G401 (cell line): ENCODE results near the gene MID1. TPM values are rescaled to one million over a fixed set of nuclear protein-coding genes. Genes with fewer than 3 reads are reported as not detected.
A peak's percentile ranks its signal among the peaks of the same experiment; 100 is the strongest.

ENCODE experiments used
- DNase-seq: peaks from one replicate; pipeline ENCODE4 v3.0.0-alpha.2; 2015; ENCODE audit warnings: low spot score
- in situ Hi-C: cut with HindIII; loops from 2 replicates; pipeline ENCODE4 v1.10.0; 2016; ENCODE audit warnings: low sequenced_read_pairs, mixed read lengths
- total RNA-seq: library from RNA; depleted of rRNA; stranded (reverse); fragments of >200 nt; shearing (Covaris generic); gene quantifications from 2 replicates; pipeline ENCODE4 v1.2.3, GENCODE V29; 2014

Gene MID1
- total RNA-seq, 1 experiment from 2014 or later = 0.07 TPM

DNA sequence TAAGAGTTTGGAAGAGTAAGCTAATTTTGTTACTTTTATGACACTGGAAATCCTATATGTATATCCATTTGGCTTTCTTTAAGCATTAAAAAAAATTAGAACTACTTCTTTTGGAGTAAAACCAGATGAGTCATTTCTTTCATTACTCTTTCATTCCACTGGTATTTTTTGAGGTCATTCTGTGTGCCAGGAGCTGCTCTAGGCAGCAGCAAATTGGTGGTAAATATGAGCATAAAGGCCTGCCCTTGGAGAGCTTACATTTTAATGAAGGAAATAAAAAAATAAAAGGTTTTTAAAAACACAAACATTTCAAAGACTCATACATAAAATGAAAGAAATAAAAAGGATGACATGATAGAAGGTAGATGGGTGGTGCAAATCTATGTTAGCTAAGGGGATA, 37.4 kb downstream of the MID1 start:
- no peak for DNase-seq
- in situ Hi-C loops = no loop called here

GRCh38 chrX:10582215-10582733, 38.1 kb downstream of the MID1 start:
- DNase-seq = no peak
- in situ Hi-C loops = no loop called here

DNA sequence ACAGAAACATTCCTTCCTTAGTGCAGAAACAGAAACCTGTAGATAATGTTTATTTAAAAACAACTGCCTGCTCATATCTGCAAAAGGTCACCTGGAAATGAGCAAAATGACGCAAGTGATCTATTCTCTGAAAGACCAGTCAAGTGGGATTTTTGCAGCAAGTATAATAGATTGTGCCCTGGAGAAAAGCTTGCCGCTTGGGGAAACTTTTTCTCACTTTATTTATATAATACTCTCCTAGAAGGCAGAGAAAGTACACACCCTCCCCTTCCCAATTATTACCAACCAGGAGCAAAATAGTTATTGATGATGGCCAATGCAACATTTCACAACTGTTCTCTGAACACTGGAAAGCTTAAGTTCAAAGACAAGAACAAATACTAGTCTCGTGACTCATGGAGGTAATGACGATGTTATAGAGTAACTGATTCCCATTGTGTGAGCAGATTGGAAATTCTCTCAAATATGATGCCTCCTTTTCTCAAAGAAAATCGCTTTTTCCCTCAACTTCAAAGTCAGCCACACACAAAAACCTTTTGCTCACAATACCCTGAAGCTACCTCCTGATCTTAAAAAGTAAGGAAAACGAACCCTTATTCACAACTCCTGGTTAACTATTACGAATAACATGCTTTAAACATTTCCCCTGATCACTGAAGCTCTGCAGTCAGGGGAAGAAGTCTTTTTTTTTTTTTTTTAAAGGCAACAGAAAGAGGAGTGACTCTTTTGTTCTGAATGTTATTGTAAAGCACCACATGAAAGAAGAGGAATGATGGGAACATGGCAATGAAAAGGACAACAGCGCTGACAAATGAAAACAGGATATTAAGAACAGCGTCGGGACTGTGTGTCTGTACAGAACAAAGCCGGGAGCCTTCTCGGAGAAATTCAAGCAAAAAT, 41.0 kb downstream of the MID1 start:
- in situ Hi-C loops = no loop called here
- no peak for DNase-seq

DNA sequence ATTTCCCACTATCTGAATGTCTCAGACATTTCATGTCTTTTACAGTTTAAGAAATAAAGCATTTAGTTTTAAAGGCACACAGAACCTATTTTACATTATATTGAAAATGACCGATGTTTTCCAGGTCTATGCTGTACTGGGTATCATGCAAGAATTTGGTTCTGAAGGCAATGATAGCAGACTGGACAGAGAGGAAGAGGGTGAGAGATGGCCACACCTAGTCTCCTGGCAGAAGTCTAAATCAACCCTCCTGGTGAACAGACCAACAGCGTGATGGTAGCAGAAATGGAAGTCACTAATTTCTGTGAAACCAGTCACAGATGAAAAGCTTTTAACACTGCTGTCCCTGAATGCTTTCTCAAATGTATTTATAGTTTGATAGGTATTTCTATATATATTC, 41.9 kb downstream of the MID1 start:
- in situ Hi-C loops = no loop called here
- no peak for DNase-seq

- in situ Hi-C loops = no loop called here
- no peak for DNase-seq
These were observed 42.5 kb downstream of the MID1 start for GRCh38 chrX:10577853-10578252.

DNA sequence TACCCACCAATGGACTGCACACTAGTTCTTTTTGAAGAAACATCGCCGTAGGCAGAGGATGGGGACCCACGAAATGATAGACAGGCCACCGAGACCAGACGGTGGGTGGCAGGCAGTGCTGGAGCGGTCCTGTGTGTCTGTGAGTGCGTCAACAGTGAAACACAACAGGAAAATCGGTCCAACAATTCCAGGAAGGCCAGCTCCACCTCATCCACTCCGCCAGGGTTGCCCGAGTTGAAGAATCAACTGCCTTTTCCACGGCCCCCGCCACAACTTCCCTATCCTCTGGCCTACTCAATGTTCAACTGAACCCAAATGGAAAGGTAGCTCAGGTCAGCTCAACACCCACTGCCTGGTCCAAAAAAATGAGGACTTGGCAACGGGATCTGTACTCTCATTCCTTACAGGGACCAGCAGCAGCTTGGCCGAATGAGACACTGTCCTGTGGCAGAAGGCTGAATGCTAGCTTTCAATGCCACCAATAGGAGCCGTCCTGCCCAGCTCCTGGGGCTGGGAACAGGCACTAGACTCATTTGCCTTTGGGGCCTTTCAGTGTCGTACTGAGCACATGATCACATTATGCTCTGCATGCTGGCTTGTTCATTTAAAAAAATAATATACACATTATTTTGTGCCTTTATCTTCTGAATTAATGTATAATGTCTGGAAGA, 43.5 kb downstream of the MID1 start:
- in situ Hi-C loops = no loop called here
- no peak for DNase-seq

DNA sequence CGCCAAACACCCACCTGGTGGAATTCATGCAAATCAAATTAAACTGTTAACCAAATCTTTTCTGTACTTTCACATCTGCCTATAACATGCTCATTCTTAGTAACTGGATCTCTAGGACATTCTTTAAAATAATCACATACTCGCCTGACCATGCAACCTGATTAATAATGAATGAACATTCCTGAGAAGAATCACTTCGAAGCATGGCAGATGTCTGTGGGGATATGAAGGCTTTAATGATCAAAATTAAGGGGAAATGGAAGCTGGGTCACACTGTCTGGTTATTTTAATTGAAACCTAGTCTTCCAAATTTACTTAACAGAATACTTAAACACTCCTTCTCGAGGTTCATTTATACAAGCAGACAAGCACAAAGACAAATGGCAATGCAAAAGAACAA, 44.2 kb downstream of the MID1 start:
- in situ Hi-C loops = no loop called here
- DNase-seq = no peak

GRCh38 chrX:10574663-10575062, 45.7 kb downstream of the MID1 start:
- DNase-seq = no peak
- in situ Hi-C loops = no loop called here

DNA sequence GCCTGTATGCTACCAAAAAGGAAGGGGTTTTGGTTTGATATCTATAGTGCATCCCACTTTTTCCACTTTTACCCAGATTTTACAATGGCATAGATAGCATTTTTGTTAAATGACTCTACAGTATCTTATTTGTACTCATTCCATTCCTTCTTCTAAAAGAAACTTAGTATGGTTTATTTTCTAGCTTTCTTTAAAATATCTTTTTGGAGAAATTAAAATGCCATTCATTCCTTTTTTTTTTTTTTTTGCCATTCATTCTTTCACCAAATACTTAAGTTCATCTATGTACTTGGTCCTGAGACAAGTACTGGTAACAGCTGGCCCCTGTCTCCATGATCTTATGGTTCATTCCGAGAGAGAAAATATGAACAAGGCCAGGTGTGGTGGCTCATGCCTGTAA, 49.1 kb downstream of the MID1 start:
- in situ Hi-C loops = no loop called here
- no peak for DNase-seq

GRCh38 chrX:10570601-10571000, 49.8 kb downstream of the MID1 start:
- in situ Hi-C loops = no loop called here
- no peak for DNase-seq

DNA sequence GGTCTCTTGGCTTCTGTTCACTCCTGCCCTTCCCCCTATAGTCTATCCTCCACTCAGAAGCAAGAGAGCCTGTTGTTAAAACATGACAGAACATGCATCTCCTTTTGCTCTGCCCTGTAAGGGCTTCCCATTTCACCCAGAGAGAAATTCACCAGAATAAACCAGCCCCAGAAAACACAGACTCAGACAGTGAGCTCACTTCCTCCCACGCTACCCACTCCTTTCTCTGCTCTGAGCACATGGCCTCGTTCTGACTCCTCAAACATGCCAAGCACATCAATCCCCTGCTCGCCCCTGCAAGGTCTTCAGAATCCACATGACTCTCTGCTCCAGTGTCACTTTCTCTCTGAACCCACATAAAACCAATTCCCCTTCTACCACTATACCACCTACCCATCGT, 50.4 kb downstream of the MID1 start:
- no peak for DNase-seq

GRCh38 chrX:10568428-10568827, 52.0 kb downstream of the MID1 start:
- in situ Hi-C loops = no loop called here

More for the DNA sequence above, 50.4 kb downstream of the MID1 start:
- in situ Hi-C loops = no loop called here

GRCh38 chrX:10567136-10567535, 53.2 kb downstream of the MID1 start:
- in situ Hi-C loops = no loop called here
- no peak for DNase-seq

More at GRCh38 chrX:10568428-10568827, 52.0 kb downstream of the MID1 start:
- DNase-seq = no peak

DNA sequence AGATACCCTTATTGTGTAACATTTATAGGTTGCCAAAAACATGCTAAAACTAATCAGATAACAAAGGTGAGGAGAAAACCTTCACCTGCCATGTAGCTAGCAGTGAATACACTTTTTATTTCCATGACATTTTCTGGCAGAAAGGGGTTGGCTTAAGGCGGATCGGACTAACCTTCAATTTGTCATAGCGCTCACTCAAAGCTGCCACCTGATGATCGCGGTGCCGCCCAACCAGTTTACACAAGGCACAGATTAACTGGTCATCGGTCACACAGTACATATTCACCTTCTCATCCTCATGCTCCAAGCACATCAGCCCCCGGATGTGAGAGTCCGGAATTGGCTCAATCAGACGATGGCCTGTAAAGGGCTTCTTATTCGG, 53.7 kb downstream of the MID1 start:
- in situ Hi-C loops = no loop called here
- DNase-seq = no peak

GRCh38 chrX:10564484-10564883, 55.9 kb downstream of the MID1 start:
- no peak for DNase-seq
- in situ Hi-C loops = no loop called here

GRCh38 chrX:10557166-10557565, 63.2 kb downstream of the MID1 start:
- in situ Hi-C loops = no loop called here
- no peak for DNase-seq

- DNase-seq = no peak
- in situ Hi-C loops = no loop called here
These were observed 64.0 kb downstream of the MID1 start for GRCh38 chrX:10556405-10556804.

DNA sequence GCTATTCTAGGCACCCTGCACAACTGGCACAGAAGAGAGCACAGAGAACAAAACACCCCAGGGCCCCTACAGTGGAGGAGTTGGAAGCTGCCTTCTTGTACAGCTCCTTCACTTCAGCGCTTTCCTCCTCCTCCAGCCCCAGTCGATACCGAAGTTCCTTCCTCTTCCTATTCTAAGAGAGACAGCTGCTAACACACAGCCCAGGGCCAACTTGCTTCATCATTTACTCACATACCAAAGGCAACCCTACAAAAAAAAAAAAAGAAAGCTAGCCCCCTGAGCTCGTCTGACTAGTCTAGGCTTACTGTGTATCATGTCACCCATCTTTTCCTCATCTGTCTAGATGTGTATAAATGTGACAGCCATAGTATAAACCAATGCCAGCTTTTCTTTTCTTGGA, 64.5 kb downstream of the MID1 start:
- no peak for DNase-seq
- in situ Hi-C loops = no loop called here

- no peak for DNase-seq
- in situ Hi-C loops = no loop called here
These were observed 65.6 kb downstream of the MID1 start for GRCh38 chrX:10554612-10555270.

DNA sequence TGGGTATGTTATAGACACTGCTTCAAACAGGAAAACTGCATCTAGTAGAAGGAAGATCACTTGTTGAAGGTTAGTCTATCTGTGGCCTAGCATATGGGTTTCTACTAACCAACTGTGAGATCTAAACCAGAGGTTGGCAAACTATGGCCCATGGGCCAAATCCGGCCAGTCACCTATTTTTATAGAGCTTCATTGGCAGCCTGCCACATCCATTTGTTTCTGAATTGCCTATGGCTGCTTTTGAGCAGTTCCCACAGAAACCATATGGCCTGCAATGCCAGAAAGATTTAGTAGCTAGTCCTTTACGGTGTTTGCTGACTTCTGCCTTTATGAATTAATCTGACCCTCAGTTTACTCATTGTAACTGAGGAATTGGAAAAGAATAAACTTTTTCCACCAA, 71.1 kb downstream of the MID1 start:
- in situ Hi-C loops = no loop called here
- peak; percentile 68 for DNase-seq
